Naive thymus-derived CD4-positive, alpha-beta T cell (primary cell): Measurements from ENCODE around the gene NBL1. TPM values are rescaled to one million over a fixed set of nuclear protein-coding genes. Genes with fewer than 3 reads are reported as not detected.

Source experiments
- ATAC-seq: fragments of 150-1000 bp; cut with Tn5 transposase; 2 replicates; pipeline ENCODE4 v1.10.0; 2021; ENCODE audit warnings: mild to moderate bottlenecking, moderate library complexity
- CTCF ChIA-PET: fragments of 350-600 bp; sonication (Branson Sonifier 250); formaldehyde crosslinking; loops from one replicate; lab custom pipeline; 2021; ENCODE audit warnings: antibody characterized with exemption; lab: Charles Lee
- POLR2A ChIA-PET: fragments of 350-600 bp; sonication (Branson Sonifier 250); formaldehyde crosslinking; loops from one replicate; lab custom pipeline; 2021; ENCODE audit warnings: antibody characterized with exemption, inconsistent platforms; lab: Charles Lee
- DNase-seq, 9 donors: peaks; one replicate each; pipeline versions ENCODE4 v3.0.0 to v3.0.0-alpha.2; 2020 to 2022; ENCODE audit warnings: mixed read lengths in 1 of 9
- H3K27ac ChIP-seq: one replicate; pipeline ENCODE4 v1.7.0; 2013; ENCODE audit warnings: mild to moderate bottlenecking, low read depth, low read length, moderate library complexity
- H3K27me3 ChIP-seq, 2 donors: one replicate each; pipeline ENCODE4 v1.7.0; 2013; ENCODE audit warnings: low read length in 2 of 2, mild to moderate bottlenecking in 2 of 2, moderate library complexity in 2 of 2; ENCODE audit not compliant: control insufficient read depth in 2 of 2, insufficient read depth in 2 of 2
- H3K36me3 ChIP-seq, 3 experiments: 1 replicate in 2 of 3; 2 replicates in 1 of 3; pipeline ENCODE4 v1.7.0; 2013; ENCODE audit warnings: low read length in 3 of 3, mild to moderate bottlenecking in 3 of 3, moderate library complexity in 1 of 3; ENCODE audit not compliant: insufficient read depth in 3 of 3, control insufficient read depth in 2 of 3
- H3K4me1 ChIP-seq, 2 donors: one replicate each; pipeline ENCODE4 v1.7.0; 2013; ENCODE audit warnings: low read length in 2 of 2, mild to moderate bottlenecking in 2 of 2, moderate library complexity in 1 of 2; ENCODE audit not compliant: control insufficient read depth in 2 of 2, insufficient read depth in 2 of 2
- H3K4me3 ChIP-seq: 2 replicates; pipeline ENCODE4 v1.7.0; 2013; ENCODE audit warnings: mild to moderate bottlenecking, low read length
- H3K9me3 ChIP-seq, 3 experiments: 1 replicate in 2 of 3; 2 replicates in 1 of 3; pipeline ENCODE4 v1.7.0; 2013; ENCODE audit warnings: low read length in 3 of 3; ENCODE audit not compliant: control insufficient read depth in 2 of 3
- H3K27ac Mint-ChIP-seq, 9 donors: one replicate each; pipeline ENCODE4 v1.8.0; 2020 to 2022; ENCODE audit warnings: mixed read lengths in 9 of 9, mild to moderate bottlenecking in 8 of 9, moderate library complexity in 5 of 9, inconsistent platforms in 2 of 9
- H3K27me3 Mint-ChIP-seq, 5 donors: one replicate each; pipeline ENCODE4 v1.8.0; 2021 to 2022; ENCODE audit warnings: mixed read lengths in 5 of 5, mild to moderate bottlenecking in 1 of 5
- H3K36me3 Mint-ChIP-seq, 5 donors: one replicate each; pipeline ENCODE4 v1.8.0; 2020 to 2022; ENCODE audit warnings: mixed read lengths in 5 of 5, mild to moderate bottlenecking in 3 of 5, inconsistent platforms in 1 of 5
- H3K4me1 Mint-ChIP-seq, 7 donors: one replicate each; pipeline ENCODE4 v1.8.0; 2020 to 2022; ENCODE audit warnings: mixed read lengths in 7 of 7, mild to moderate bottlenecking in 3 of 7, inconsistent platforms in 1 of 7
- H3K4me3 Mint-ChIP-seq, 10 donors: one replicate each; pipeline ENCODE4 v1.8.0; 2020 to 2022; ENCODE audit warnings: mild to moderate bottlenecking in 10 of 10, mixed read lengths in 10 of 10, moderate library complexity in 6 of 10, inconsistent platforms in 2 of 10
- H3K9me3 Mint-ChIP-seq, 11 donors: one replicate each; pipeline ENCODE4 v1.8.0; 2020 to 2022; ENCODE audit warnings: mixed read lengths in 11 of 11, mild to moderate bottlenecking in 4 of 11, inconsistent platforms in 1 of 11, moderate library complexity in 1 of 11
- intact Hi-C, 2 donors: fragments of 100-400 bp; cut with micrococcal nuclease; formaldehyde crosslinking; loops; one replicate each; pipeline ENCODE4 v1.15.1; 2023
- polyA plus RNA-seq, 2 donors: library from polyadenylated mRNA; unstranded; fragments of 300-500 nt; fragmentation: Illumina TruSeq; gene quantifications; one replicate each; pipeline ENCODE4 v1.2.3, GENCODE V29; 2021
- total RNA-seq, 6 experiments: library from RNA in 5 of 6; stranded (reverse) in 5 of 6; gene quantifications; 1 replicate in 5 of 6; 2 replicates in 1 of 6; pipeline ENCODE4 v1.2.3 and lab custom pipeline; 2021 to 2026

NBL1 gene
- total and polyA plus RNA-seq, 7 experiments from 2014 or later, result 2.5 to 36.1 (median 22.6) TPM

- POLR2A ChIA-PET, result no interaction called here
- Mint-ChIP-seq H3K4me3 (no peak overlapping the region), H3K9me3 (no peaks in the 10 kb centered on the region), H3K27me3 (peaks cover 0 to 1% (median 0%) of the 10 kb centered on the region in 5 donors), H3K36me3 (peaks cover 0 to 18% (median 4%) of the 10 kb centered on the region in 5 donors), H3K4me1 (peaks cover 0 to 17% (median 13%) of the 10 kb centered on the region in 7 donors), H3K27ac (peak overlapping the region in 2 of 9 donors; percentile 5 to 15)
- peaks cover 0 to 1% (median 0%) of the 10 kb centered on the region in 3 experiments for H3K9me3 ChIP-seq
- ATAC-seq, result no peak
- no peak for DNase-seq
- H3K4me1 ChIP-seq, result peaks cover 9 to 12% of the 10 kb centered on the region in 2 donors
- no peaks in the 10 kb centered on the region for H3K27me3 ChIP-seq
- CTCF ChIA-PET, result interaction anchor here (0.9 to 1.8 kb wide), 3 partner anchors 11 to 22 kb away, joined by 3 to 7 read pairs (median 3); no protein-coding TSS in a partner anchor
- intact Hi-C loops, result no loop called here
- peaks cover 0 to 15% (median 0%) of the 10 kb centered on the region in 3 experiments for H3K36me3 ChIP-seq
- H3K27ac ChIP-seq, result no peak overlapping the region
- no peak overlapping the region for H3K4me3 ChIP-seq
Observed at GRCh38 chr1:19682257-19682656, 38.1 kb downstream of the NBL1 start.

- Histone ChIP-seq H3K36me3 (peaks cover 0 to 15% (median 0%) of the 10 kb centered on the region in 3 experiments), H3K4me3 (no peak overlapping the region), H3K27ac (no peak overlapping the region), H3K9me3 (peaks cover 0 to 6% (median 0%) of the 10 kb centered on the region in 3 experiments), H3K27me3 (no peaks in the 10 kb centered on the region), H3K4me1 (peaks cover 16 to 19% of the 10 kb centered on the region in 2 donors)
- no peak for DNase-seq
- Mint-ChIP-seq H3K4me1 (peaks cover 0 to 23% (median 19%) of the 10 kb centered on the region in 7 donors), H3K27ac (no peak overlapping the region), H3K4me3 (no peak overlapping the region), H3K9me3 (no peaks in the 10 kb centered on the region), H3K36me3 (peaks cover 0 to 22% (median 6%) of the 10 kb centered on the region in 5 donors), H3K27me3 (no peaks in the 10 kb centered on the region)
- CTCF ChIA-PET, result interaction anchor here (0.9 kb wide), 1 partner anchor 10 kb away, joined by 3 read pairs; no protein-coding TSS in a partner anchor
- ATAC-seq, result no peak
- intact Hi-C loops, result no loop called here
- POLR2A ChIA-PET, result no interaction called here
Observed at GRCh38 chr1:19682901-19683300, 38.8 kb downstream of the NBL1 start.

- Histone ChIP-seq H3K4me3 (no peak overlapping the region), H3K36me3 (peaks cover 0 to 15% (median 0%) of the 10 kb centered on the region in 3 experiments), H3K9me3 (peaks cover 0 to 6% (median 0%) of the 10 kb centered on the region in 3 experiments), H3K4me1 (peaks cover 20 to 23% of the 10 kb centered on the region in 2 donors), H3K27ac (no peak overlapping the region), H3K27me3 (no peaks in the 10 kb centered on the region)
- ATAC-seq (no peak), DNase-seq (no peak)
- intact Hi-C loops, result no loop called here
- peaks cover 3 to 28% (median 24%) of the 10 kb centered on the region in 7 donors for H3K4me1 Mint-ChIP-seq
- peaks cover 0 to 22% (median 9%) of the 10 kb centered on the region in 5 donors for H3K36me3 Mint-ChIP-seq
- POLR2A ChIA-PET, result no interaction called here
- no peak overlapping the region for H3K4me3 Mint-ChIP-seq
- CTCF ChIA-PET, result interaction anchor here (0.6 to 0.9 kb wide), 3 partner anchors 10 to 836 kb away, joined by 3 to 5 read pairs (median 4); no protein-coding TSS in a partner anchor
- no peaks in the 10 kb centered on the region for H3K27me3 Mint-ChIP-seq
- no peak overlapping the region for H3K27ac Mint-ChIP-seq
- H3K9me3 Mint-ChIP-seq, result peaks cover 0 to 3% (median 0%) of the 10 kb centered on the region in 11 donors
Observed at GRCh38 chr1:19683351-19683750, 39.2 kb downstream of the NBL1 start.

- Histone ChIP-seq H3K27me3 (no peaks in the 10 kb centered on the region), H3K4me3 (no peak overlapping the region), H3K9me3 (peaks cover 0 to 12% (median 0%) of the 10 kb centered on the region in 3 experiments), H3K36me3 (peaks cover 0 to 7% (median 0%) of the 10 kb centered on the region in 3 experiments), H3K4me1 (peaks cover 33 to 37% of the 10 kb centered on the region in 2 donors), H3K27ac (no peak overlapping the region)
- POLR2A ChIA-PET, result interaction anchor here (0.9 kb wide), 1 partner anchor 13 kb away, joined by 3 read pairs; no protein-coding TSS in a partner anchor
- Mint-ChIP-seq H3K4me3 (no peak overlapping the region), H3K27me3 (no peaks in the 10 kb centered on the region), H3K27ac (peak overlapping the region in 2 of 9 donors; percentile 15 to 33), H3K36me3 (peaks cover 0 to 29% (median 15%) of the 10 kb centered on the region in 5 donors), H3K4me1 (peaks cover 4 to 40% (median 35%) of the 10 kb centered on the region in 7 donors), H3K9me3 (peaks cover 0 to 8% (median 4%) of the 10 kb centered on the region in 11 donors)
- DNase-seq (no peak), ATAC-seq (no peak)
- CTCF ChIA-PET, result interaction anchor here (1.0 kb wide), 1 partner anchor 19 kb away, joined by 3 read pairs; no protein-coding TSS in a partner anchor
- intact Hi-C loops, result no loop called here
Observed at GRCh38 chr1:19684677-19685076, 40.6 kb downstream of the NBL1 start.

GRCh38 chr1:19685994-19686393, 41.9 kb downstream of the NBL1 start:
- peaks cover 0 to 17% (median 0%) of the 10 kb centered on the region in 3 experiments for H3K36me3 ChIP-seq
- H3K36me3 Mint-ChIP-seq, result peaks cover 0 to 40% (median 20%) of the 10 kb centered on the region in 5 donors
- POLR2A ChIA-PET, result interaction anchor here (0.9 to 1.6 kb wide), 2 partner anchors 12 to 24 kb away, joined by 3 read pairs; no protein-coding TSS in a partner anchor
- peak overlapping the region; percentile 70 for H3K27ac ChIP-seq
- intact Hi-C loops, result no loop called here
- H3K27ac Mint-ChIP-seq, result peak overlapping the region in 6 of 9 donors; percentile 14 to 96 (median 87)
- no peak for ATAC-seq
- H3K4me1 ChIP-seq, result peaks cover 38 to 43% of the 10 kb centered on the region in 2 donors
- H3K9me3 ChIP-seq, result peaks cover 0 to 21% (median 0%) of the 10 kb centered on the region in 3 experiments
- no peaks in the 10 kb centered on the region for H3K27me3 ChIP-seq
- peaks cover 0 to 19% (median 5%) of the 10 kb centered on the region in 11 donors for H3K9me3 Mint-ChIP-seq
- no peak for DNase-seq
- H3K4me1 Mint-ChIP-seq, result peaks cover 4 to 47% (median 39%) of the 10 kb centered on the region in 7 donors
- H3K4me3 Mint-ChIP-seq, result peak overlapping the region in 1 of 10 donors; percentile 42
- CTCF ChIA-PET, result no interaction called here
- no peak overlapping the region for H3K4me3 ChIP-seq
- no peaks in the 10 kb centered on the region for H3K27me3 Mint-ChIP-seq

- Histone ChIP-seq H3K9me3 (peaks cover 0 to 21% (median 0%) of the 10 kb centered on the region in 3 experiments), H3K27ac (peak overlapping the region; percentile 70), H3K27me3 (no peaks in the 10 kb centered on the region), H3K4me1 (peaks cover 38 to 43% of the 10 kb centered on the region in 2 donors), H3K36me3 (peaks cover 0 to 24% (median 0%) of the 10 kb centered on the region in 3 experiments), H3K4me3 (peak overlapping the region; percentile 6)
- intact Hi-C loops, result no loop called here
- CTCF ChIA-PET, result interaction anchor here (0.9 to 1.2 kb wide), 3 partner anchors 10 to 24 kb away, joined by 3 read pairs; no protein-coding TSS in a partner anchor
- no peak for ATAC-seq
- peaks cover 0 to 25% (median 10%) of the 10 kb centered on the region in 11 donors for H3K9me3 Mint-ChIP-seq
- POLR2A ChIA-PET, result interaction anchor here (0.8 to 1.6 kb wide), 3 partner anchors 18 to 25 kb away, joined by 3 to 4 read pairs (median 3); no protein-coding TSS in a partner anchor
- DNase-seq, result no peak
- H3K27ac Mint-ChIP-seq, result peak overlapping the region in 8 of 9 donors; percentile 88 to 96 (median 93)
- peak overlapping the region in 9 of 10 donors; percentile 25 to 83 (median 64) for H3K4me3 Mint-ChIP-seq
- H3K36me3 Mint-ChIP-seq, result peaks cover 0 to 47% (median 29%) of the 10 kb centered on the region in 5 donors
- peaks cover 4 to 53% (median 44%) of the 10 kb centered on the region in 7 donors for H3K4me1 Mint-ChIP-seq
- no peaks in the 10 kb centered on the region for H3K27me3 Mint-ChIP-seq
Observed at GRCh38 chr1:19687414-19687813, 43.3 kb downstream of the NBL1 start.
